ENCODE measurements around the gene SEMA5B.

- TF ChIP-seq, protein P1, sequence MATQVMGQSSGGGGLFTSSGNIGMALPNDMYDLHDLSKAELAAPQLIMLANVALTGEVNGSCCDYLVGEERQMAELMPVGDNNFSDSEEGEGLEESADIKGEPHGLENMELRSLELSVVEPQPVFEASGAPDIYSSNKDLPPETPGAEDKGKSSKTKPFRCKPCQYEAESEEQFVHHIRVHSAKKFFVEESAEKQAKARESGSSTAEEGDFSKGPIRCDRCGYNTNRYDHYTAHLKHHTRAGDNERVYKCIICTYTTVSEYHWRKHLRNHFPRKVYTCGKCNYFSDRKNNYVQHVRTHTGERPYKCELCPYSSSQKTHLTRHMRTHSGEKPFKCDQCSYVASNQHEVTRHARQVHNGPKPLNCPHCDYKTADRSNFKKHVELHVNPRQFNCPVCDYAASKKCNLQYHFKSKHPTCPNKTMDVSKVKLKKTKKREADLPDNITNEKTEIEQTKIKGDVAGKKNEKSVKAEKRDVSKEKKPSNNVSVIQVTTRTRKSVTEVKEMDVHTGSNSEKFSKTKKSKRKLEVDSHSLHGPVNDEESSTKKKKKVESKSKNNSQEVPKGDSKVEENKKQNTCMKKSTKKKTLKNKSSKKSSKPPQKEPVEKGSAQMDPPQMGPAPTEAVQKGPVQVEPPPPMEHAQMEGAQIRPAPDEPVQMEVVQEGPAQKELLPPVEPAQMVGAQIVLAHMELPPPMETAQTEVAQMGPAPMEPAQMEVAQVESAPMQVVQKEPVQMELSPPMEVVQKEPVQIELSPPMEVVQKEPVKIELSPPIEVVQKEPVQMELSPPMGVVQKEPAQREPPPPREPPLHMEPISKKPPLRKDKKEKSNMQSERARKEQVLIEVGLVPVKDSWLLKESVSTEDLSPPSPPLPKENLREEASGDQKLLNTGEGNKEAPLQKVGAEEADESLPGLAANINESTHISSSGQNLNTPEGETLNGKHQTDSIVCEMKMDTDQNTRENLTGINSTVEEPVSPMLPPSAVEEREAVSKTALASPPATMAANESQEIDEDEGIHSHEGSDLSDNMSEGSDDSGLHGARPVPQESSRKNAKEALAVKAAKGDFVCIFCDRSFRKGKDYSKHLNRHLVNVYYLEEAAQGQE (IDR thresholded peaks at IDR 0.05; ENCODE audit: insufficient replicate concordance, low read depth) = no peak
- no peak for TF ChIP-seq POLR2AphosphoS5 (IDR thresholded peaks at IDR 0.05; ENCODE audit: low read depth)
Measured at GRCh38 chr3:122989856-122990575, 37.5 kb downstream of the SEMA5B start.

All from HL-60 (cell line).